GM18499 (cell line): ENCODE measurements around the gene CBARP.
"Not testable (repeated sequence)": the region's sequence is repeated elsewhere in the genome, so short reads cannot be mapped to it uniquely, and the experiment has no call there.

Source experiments
- ATAC-seq: cut with Tn5 transposase; IDR thresholded peaks from one replicate; pipeline ENCODE4 v1.9.1; 2021; ENCODE audit warnings: moderate number of reproducible peaks; ENCODE audit not compliant: insufficient read depth, unreplicated experiment

CBARP gene

DNA sequence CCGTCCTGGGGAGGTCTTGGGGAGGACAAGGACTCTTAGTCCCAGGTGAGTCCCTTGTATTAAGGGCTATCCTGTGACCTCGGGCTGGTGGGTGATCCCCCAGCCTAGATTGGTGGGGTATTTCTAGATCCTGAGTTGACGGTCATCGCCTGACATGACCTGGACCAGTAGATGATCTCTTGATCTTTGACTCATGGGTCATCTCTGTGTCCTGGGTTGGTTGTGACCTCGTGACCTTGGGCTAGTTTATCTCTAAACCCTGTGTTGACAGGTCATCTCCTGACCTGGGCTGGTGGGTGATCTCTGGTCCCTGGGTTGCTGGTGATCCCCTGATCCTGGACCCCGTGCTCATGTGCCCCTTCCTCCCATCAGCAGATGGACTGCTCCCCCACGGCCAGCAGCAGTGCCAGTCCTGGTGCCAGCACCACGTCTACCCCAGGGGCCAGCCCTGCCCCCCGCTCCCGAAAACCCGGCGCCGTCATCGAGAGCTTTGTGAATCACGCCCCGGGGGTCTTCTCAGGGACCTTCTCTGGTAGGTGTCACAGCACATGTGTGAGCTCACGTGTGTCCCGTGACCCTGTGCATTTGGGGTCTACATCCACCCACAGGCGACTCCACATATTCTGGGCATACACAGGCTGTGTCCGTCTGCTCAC is 16.9 kb upstream of the CBARP start:
- ATAC-seq, result no peak

DNA sequence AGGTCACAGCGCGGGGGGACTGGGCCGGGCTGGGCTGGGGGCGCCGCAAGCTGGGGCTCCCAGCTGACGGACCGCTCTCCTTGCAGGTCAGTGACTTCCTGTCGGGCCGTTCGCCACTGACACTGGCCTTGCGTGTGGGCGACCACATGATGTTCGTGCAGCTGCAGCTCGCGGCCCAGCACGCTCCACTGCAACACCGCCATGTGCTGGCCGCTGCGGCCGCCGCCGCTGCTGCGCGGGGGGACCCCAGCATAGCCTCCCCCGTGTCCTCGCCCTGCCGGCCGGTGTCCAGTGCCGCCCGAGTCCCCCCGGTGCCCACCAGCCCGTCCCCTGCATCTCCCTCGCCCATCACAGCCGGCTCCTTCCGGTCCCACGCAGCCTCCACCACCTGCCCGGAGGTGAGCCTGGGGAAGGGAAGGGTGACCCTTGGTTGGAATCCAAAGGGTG is 16.3 kb upstream of the CBARP start:
- no peak for ATAC-seq

DNA sequence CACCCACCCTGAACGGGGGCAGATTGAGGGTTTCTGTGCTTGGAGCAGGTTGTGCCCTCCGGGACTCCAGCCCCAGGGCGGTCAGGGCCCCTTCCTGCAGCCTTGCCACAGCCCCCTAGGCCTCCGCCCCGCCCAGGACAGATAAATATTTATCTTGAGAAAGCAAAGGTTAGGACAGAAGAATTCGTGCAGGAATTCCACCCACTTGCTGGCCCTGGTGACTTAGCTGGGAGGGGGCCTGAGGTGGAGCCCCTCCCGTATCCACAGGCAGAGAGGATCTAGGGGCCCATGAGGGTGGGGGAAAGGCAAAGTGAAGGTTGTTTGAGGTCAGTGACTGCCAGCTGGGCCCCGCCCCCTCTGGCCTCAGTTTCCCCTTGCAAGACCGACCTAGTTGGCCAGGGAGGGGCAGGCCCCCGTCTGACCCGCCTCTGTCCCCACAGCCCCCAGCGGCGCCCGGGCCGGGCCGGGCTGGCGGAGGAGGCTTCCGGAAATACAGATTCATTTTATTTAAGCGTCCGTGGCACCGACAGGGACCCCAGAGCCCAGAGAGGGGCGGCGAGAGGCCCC is 15.8 kb upstream of the CBARP start:
- ATAC-seq, result no peak

DNA sequence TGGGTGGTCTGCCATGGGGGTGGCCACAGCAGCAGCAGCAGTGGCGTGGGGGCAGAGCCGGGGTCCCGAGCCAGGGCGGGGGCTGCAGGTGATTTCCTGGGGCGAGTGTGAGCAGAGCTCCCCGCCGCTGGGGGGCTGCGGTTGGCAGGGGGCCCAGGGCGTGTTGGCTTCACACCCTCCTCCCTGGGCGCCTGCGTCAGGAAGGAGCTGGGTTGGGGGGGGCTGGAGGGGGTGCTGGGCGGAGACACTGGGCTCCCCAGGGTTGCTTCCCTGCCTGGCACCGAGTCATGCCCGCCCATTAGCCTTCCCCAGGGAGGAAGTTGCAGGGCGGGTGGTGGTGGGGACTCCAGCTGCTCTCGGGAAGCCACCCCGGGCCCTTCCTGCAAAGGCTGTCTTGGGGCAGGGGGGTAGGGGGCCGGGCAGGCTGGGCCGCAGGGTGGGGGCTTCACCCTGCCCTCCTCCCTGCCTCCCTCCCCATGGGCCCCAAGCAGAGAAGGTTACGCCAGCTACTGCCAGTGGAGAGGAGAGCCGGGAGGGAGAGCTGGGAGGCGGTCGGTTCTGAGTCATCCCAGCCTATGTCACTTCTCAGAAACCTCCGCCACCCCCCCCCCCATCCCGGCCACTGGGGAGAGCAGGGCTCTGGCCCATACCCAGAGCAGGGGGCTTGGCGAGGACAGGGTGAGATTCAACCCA is 15.2 kb upstream of the CBARP start:
- no peak for ATAC-seq

DNA sequence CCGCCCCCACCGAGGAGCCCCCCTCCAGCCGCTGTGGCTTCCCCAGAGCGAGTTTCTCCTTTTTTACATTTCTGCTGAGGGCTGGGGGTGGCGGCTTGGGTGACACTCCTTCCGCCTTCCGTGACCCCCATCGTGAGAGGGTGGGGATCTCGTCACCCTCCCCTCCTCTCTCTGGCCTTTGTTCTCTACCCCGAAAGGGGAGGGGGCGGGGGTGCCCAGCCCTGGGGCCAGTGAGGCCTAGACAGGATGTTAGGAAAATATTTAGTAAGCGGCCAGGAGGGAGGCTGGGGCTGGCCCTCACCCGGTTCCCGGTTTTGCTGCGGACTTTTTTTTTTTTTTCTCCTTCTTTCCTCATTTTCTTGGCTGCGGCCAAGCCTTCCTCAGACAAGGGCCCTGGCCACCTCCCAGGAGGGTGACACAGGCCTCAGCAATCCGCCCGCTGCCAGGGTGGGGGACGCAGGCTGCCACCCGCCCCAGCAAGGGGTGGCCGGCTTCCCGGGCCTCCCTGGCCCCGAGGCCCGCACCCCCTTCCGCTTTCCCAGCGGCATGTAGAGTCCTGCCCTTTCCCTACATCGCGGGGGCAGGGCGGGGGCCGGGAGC is 14.5 kb upstream of the CBARP start:
- ATAC-seq, result no peak

DNA sequence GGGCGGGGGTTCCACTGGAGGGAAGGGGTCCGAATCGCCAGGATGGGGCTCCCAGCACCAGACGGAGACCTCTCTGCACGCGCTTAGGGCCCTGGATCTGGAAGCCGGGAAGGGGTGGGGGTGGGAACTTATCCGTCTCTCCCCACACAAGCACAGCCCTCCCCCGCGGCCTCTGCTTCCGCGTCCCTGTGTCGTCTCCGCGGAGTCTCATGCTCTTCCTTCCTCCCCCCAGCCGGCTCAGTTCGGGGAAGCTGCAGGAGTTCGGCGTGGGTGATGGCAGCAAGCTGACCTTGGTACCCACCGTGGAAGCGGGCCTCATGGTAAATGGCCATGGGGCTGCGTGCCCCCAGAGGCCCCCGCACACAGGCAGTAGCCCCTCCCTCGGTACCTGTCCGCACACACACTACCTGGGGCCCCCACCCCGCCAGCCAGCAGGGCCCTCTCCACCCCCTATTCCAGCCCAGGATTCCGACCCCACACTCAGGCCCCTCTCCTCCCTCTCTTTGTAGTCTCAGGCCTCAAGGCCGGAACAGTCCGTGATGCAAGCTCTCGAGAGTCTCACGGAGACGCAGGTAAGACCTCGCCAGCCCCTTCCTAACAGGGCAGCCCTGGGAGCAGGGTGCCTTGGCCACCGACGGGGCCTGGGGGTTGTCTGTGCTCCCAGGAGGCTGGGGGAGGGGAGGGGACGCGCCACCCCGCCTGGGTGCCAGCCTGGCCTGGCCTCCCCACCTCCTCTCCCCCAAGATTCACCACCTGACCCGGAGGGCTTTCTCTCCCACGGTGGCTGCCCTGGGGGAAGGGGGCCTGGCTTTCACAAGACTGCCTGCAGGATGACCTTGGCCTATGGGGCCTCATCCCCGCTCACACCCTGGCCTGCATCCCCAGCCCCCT is 13.8 kb upstream of the CBARP start:
- ATAC-seq, result no peak

DNA sequence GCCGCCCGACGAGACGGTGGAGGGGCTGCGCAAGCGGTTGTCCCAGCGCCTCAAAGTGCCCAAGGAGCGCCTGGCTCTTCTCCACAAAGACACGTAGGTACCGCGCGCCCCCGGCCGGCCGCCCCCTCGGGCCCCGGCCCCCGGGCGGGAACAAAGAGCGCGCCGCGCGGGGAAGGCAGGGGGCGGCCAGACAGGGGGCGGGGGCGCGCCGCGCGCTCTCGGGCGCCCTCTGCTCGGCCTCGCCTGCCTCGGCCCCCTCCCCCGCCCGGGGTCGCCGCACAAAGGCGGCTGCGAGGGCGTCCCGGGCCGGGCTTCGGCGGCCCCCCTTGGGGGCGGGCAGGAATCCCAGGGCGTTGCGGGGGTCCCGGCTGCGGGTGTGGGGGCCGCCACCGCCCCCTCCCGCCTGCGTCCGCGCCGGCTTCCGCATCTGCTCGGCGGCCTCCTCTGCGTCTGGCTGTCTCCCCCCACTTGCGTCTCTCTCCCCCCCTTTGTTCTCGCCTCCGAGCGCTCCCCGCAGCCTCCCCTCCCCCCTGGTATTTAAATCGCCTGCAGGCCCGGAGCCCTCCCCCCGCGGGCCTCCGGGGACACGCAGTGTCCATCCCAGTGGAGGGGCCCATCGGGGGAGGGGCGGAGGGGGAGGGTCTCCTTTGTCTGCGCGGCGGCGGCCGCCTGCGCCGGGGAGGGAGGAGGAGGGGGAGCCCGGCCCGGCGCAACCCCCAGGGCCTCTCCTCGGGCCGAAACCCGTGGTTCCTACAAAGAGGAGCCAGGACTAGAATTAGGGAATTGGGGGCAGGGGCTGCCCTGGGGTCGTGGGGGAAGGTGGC is 12.8 kb upstream of the CBARP start:
- ATAC-seq, result no peak

DNA sequence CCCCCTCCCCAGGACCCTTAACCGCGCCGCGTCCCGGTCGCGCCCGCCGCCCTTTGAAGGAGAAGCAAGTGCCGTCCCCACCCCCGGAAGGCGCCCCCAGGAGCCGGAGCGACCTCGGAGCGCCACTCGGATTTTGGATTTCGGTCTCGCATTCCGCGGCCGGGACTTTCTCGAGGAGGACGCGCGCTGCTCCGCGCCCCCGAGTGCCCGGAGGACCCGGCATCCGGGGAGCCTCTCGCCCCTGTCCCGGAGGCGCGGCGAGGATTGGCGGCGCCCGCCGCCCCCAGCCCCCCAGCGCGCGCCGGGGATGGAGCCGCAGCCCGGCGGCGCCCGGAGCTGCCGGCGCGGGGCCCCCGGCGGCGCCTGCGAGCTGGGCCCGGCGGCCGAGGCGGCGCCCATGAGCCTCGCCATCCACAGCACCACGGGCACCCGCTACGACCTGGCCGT is 12.2 kb upstream of the CBARP start:
- no peak for ATAC-seq

DNA sequence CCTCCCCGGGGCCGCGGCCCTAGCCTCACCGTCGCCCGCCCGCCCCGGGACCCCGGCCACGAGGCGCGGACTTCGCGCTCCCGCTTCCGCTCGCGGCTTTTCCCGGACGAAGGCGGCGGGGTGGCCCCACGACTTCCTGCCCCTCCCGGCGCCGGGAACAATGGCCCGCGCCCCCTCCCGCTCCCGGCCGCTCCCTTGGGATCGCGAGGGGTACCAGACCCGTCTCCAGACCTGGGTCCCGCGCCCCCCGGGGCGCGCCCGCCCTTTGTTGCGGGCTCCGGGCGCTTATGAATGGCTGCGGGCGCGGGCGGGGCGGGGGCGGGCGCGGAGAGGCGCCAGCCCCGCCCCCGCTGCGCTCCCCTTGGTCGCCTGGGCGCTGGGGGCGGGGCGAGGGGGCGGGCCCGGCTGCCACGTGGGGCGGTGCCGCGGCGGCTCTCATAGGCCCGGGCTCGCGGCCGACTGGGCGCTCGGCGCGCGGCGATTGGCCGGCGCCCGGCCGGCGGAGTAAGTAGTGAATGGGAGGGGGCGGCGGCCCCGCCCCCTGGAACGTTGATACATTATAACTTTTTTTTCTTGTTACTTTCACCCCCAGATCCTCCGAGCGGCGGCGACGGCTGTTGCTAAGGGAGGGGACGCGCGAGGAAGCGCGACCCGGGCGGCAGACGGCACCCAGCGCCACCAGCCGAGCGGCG is 11.6 kb upstream of the CBARP start:
- ATAC-seq, result no peak

DNA sequence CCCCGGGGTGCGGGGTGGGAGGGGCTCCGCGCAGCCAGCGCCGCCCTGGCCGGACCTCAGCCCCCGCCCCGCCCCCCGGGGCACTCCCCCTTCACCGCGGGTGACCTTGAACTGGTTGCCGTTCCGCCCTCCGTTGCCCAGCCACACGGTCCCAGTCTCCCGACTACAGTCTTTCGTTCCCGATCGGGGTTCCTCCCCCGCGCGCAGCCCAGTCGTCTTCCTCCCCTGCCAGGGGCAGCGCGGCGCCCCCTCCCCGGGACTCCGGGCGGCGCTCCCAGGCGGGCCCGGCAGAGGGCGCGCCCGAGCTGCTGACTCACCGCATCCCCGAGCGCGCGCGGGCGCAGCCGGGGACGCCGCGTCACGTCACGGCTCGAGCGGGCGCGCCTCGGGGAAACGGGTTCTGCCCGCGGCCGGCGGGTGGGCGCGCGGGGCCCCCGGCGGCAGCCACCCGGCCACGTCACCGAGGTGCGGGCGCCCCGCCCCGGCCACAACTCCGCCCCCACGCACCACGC is 11.0 kb upstream of the CBARP start:
- ATAC-seq, result no peak

DNA sequence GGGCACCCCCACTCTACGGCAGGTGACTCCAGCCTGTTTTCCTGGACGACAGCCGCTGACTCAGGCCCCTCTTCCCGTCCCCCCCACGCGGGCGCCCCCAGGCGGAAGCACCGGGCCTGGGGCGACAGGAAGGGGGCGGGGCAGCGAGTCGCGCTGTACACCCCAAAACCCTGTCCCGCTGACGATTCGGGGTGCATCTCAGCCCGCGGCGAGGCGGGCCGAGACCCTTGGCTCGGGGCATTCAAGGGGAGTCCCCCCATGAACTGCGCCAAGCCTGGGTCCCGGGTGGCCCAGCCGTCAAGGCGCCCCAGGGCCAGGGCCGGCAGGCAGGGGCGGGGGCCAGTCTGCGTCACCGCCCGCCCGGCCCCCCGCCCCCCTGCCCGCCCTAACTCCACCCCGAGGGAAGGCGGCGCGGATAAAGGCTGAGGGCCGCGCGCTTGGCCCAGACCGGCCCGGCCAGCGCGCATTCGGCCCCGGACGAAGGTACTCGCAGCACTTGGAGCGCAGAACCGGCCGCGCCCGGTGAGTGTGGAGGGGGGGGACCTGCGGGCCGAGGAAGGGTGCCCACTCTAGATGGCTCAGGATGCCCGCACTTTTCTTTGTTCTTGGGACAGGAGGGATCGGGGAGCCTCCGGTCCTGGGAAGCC is 10.5 kb upstream of the CBARP start, which contains the start of gene MIDN:
TSS of gene MIDN (plus strand) at position 445 of the 647 bp plus-strand sequence. CDS start 1,714 bp downstream, outside the sequence.
- no peak for ATAC-seq

DNA sequence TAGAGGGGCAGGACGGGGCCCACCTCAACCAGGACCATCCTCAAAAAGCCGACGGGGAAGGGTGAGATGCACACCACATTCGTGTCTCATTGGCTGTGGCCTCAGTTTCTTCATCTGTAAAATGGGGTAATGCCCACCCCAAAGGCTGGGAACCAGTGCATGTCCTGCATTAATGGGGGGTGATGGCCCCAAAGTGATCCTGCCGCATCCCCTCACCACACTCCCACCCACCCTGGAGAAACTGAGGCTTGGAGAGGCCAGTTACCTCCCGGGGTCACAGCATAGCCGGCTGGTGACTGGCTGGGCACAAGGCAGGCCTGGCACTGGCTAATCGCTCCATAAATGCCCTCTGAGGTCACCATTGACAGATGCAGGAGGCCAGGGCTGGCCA is 9.9 kb upstream of the CBARP start:
- no peak for ATAC-seq

DNA sequence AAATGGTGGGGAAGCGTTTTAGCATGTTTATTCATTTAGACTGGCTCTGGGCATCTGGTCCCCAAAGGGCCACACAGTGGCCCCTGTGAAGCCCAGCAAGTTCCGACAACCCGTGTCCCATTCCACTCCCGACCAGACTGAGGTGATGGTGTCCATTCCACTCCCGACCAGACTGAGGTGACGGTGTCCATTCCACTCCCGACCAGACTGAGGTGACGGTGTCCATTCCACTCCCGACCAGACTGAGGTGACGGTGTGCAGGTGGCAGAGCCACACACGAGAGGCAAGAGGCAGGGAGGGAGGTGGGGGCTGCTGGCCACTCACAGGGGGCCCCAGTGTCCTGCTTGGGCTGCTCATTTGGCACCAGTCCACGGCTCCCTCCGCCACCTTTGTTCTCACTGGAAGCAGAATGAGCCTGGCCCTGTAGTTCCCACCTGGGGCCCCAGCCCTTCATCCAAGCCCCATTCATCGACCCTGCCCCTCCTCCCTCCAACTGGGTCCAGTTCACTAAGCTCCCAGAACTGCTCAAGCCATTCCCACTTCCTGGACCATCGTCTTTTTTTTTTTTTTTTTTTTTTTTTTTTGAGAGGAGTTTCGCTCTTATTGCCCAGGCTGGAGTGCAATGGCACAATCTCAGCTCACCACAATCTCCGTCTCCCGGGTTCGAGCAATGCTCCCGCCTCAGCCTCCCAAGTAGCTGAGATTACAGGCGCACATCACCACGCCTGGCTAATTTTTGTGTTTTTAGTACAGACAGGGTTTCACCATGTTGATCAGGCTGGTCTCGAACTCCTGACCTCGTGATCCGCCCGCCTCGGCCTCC is 8.7 kb upstream of the CBARP start:
- not testable (repeated sequence) for ATAC-seq

DNA sequence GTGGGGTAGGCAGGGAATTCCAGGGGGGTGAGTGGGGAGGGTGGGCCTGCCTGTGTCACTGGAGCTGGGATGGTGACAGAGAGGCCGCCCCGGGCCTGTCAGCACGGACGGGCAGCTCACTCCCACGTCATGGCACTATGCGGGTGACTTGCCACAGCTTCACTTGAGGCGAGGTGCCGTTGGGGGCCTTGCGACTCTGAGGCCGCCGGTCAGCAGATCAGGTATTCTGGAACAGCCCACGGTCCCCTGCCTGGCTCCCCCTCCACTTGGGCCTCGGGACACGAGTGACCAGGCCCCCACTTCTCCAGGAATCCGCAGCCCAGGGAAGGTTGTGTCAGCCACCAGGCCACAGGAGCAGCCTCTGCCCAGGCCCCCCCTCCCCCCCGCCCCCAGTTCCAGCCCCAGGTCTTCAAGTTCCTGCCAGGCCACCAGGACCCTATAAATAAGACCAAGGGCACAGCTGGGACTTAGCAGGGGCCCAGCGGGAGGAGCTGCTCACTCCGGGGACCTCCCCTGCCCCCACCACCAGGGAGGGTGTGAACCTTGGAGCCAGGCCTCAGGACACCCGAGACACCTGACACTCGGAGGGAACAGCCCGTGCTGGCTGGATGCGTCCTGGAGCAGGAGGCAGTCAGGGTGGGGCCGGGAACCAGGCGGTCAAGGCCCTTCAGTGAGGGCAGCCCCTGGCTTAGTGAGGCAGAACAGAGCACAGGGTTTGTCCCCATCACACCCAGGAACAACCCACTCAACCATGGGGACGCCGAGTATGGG is 7.9 kb upstream of the CBARP start:
- ATAC-seq, result no peak

DNA sequence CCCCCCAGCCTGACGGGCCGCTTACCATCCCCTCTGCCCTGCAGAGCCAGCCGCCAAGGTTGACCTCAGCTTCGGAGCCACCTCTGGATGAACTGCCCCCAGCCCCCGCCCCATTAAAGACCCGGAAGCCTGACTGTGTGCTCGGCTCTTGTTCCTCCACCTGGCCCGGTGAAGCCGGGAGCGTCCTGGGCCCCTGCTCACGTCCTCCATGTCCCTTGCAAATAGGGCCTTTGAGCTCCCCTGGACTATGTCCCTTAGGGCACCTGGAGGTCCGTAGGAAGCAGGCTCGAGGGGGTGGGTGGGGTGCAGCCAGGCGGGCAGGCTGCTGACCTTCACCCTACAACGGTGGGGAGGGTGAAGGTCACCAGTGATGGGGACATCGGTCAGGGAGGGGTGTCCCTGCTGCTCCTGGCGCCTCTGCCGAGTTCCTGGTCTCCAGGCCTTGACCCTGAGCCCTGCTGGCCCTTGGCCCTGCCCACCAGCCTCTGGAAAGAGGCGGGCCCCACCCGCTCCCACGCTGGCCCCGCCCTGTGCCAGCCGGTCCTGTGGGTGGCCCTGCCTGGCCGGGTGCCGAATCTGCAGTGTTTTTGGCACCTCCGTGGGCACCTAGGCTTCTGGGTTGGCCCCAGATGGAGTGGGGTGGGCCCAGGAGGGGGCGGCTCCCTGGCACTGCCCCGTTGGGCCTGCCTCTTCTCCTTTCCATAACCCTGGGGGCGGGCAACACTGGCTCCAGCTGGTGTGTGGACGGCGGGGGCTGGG is 7.1 kb upstream of the CBARP start:
- no peak for ATAC-seq
